LHCN-M2 (cell line): Measurements from ENCODE around the gene RSU1. TPM values are rescaled to one million over a fixed set of nuclear protein-coding genes. Genes with fewer than 3 reads are reported as not detected.

Experiments
- DNase-seq: peaks from one replicate; pipeline ENCODE4 v3.0.0-alpha.2; 2012; ENCODE audit warnings: low read depth
- total RNA-seq: library from RNA; depleted of rRNA; stranded (reverse); fragments of >200 nt; gene quantifications from 2 replicates; pipeline ENCODE4 v1.2.3, GENCODE V29; 2014

The RSU1 gene
- total RNA-seq, 1 experiment from 2014 or later: 96.4 TPM

- DNase-seq: no peak
Measured at GRCh38 chr10:16742165-16742960, 74.9 kb downstream of the RSU1 start.

- DNase-seq: no peak
Measured at GRCh38 chr10:16741540-16741939, 75.7 kb downstream of the RSU1 start.

- no peak for DNase-seq
Measured at GRCh38 chr10:16737420-16737819, 79.8 kb downstream of the RSU1 start.

- DNase-seq: no peak
Measured at GRCh38 chr10:16735671-16736070, 81.6 kb downstream of the RSU1 start.

- peak; percentile 38 for DNase-seq
Measured at GRCh38 chr10:16732376-16732775, 84.8 kb downstream of the RSU1 start.

- DNase-seq: no peak
Measured at GRCh38 chr10:16728266-16728665, 89.0 kb downstream of the RSU1 start.

- no peak for DNase-seq
Measured at GRCh38 chr10:16727666-16728065, 89.6 kb downstream of the RSU1 start.

- no peak for DNase-seq
Measured at GRCh38 chr10:16724509-16724908, 92.7 kb downstream of the RSU1 start.

- DNase-seq: no peak
Measured at GRCh38 chr10:16720812-16721211, 96.4 kb downstream of the RSU1 start.

- DNase-seq: peak; percentile 68
Measured at GRCh38 chr10:16717622-16718395, 99.4 kb downstream of the RSU1 start.

GRCh38 chr10:16716051-16716450 is 101.2 kb downstream of the RSU1 start:
- no peak for DNase-seq

- no peak for DNase-seq
Measured at GRCh38 chr10:16713290-16713689, 103.9 kb downstream of the RSU1 start.

GRCh38 chr10:16712883-16713282 is 104.3 kb downstream of the RSU1 start:
- DNase-seq: no peak

- no peak for DNase-seq
Measured at GRCh38 chr10:16700331-16700730, 116.9 kb downstream of the RSU1 start.

GRCh38 chr10:16699435-16700057 is 117.7 kb downstream of the RSU1 start:
- no peak for DNase-seq

GRCh38 chr10:16698461-16698860 is 118.8 kb downstream of the RSU1 start:
- DNase-seq: no peak

- no peak for DNase-seq
Measured at GRCh38 chr10:16690417-16690816, 126.8 kb downstream of the RSU1 start.

GRCh38 chr10:16689696-16690095 is 127.5 kb downstream of the RSU1 start:
- DNase-seq: no peak

GRCh38 chr10:16689227-16689626 is 128.0 kb downstream of the RSU1 start:
- DNase-seq: peak; percentile 6

- no peak for DNase-seq
Measured at GRCh38 chr10:16686054-16686902, 130.9 kb downstream of the RSU1 start.

GRCh38 chr10:16685551-16685950 is 131.7 kb downstream of the RSU1 start:
- DNase-seq: no peak
